ENCODE data around the gene MMP15. TPM values are rescaled to one million over a fixed set of nuclear protein-coding genes. Genes with fewer than 3 reads are reported as not detected.
A peak's percentile ranks its signal among the peaks of the same experiment; 100 is the strongest.

Gene MMP15
- total and polyA plus RNA-seq, 2 of the 13 experiments (the other 11 are each of a cell fraction or from before 2014, with no cell fraction given) = 35.2 to 44.9 TPM

DNA sequence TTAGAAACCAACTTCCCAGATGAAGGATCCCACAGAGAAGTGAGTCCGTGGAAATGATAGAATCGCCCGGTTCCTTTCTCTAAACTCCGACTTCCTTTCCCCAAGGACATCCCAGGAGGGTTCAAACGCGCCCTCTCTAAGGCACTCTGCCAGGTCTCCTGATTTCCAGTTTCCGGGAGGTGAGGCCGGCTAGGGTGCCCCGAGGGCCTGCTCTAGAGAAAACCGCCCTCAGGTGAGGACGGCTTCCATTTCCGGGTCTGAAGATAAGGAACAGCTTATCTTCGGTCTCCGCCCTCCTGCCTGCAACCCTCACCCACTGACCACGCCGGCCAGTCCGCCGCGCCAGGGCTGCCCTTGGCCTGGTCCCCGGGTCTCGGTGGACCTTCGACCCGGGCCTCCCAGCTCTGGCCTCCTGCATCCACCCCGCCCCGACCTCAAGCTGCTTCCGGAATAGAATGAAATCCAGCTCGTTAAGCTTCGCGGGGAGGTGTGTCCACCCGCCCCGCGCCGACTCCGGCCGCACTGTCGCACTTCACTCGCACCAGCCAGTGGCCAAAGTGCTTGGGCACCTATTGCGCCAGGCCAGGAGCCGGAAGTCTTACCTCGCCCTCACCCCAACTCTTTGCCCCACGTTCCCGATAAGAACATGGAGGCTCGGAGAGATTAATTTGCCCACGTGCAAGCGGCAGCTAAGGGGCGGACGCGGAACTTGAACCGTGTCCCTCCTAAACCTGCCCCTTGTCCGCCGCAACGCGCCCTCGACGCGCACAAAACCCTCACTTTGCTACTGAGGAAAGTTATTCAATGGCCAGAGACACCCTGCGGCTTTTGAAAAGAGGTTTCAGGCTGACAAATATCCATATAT lies 836 bp upstream of the MMP15 start (continued):
- peak; percentile 58; the same call in 1 of the 2 replicates for TF ChIP-seq ZNF281 (CRISPR knock-in tag; IDR thresholded peaks at IDR 0.05; ENCODE audit: borderline replicate concordance)
- peak; percentile 85 for TF ChIP-seq ASH2L (IDR thresholded peaks at IDR 0.05; ENCODE audit: insufficient read length, low read depth, low read length)
- peak; percentile 93 for TF ChIP-seq CEBPB (IDR thresholded peaks at IDR 0.05; ENCODE audit: borderline replicate concordance, low read depth, low read length)
- peak; percentile 50; the same call in 1 of the 2 replicates for TF ChIP-seq TAF1 (CRISPR knock-in tag; IDR thresholded peaks at IDR 0.05)
- no peak; the same call in 1 of the 2 replicates for TF ChIP-seq BCL3 (CRISPR knock-in tag; IDR thresholded peaks at IDR 0.05)
- TF ChIP-seq ZNF660 (CRISPR knock-in tag; IDR thresholded peaks at IDR 0.05; ENCODE audit: borderline replicate concordance, low read depth) = no peak
- no peak for TF ChIP-seq ZNF383 (CRISPR knock-in tag; IDR thresholded peaks at IDR 0.05; ENCODE audit: borderline replicate concordance)
- TF ChIP-seq, protein P1, sequence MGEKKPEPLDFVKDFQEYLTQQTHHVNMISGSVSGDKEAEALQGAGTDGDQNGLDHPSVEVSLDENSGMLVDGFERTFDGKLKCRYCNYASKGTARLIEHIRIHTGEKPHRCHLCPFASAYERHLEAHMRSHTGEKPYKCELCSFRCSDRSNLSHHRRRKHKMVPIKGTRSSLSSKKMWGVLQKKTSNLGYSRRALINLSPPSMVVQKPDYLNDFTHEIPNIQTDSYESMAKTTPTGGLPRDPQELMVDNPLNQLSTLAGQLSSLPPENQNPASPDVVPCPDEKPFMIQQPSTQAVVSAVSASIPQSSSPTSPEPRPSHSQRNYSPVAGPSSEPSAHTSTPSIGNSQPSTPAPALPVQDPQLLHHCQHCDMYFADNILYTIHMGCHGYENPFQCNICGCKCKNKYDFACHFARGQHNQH (CRISPR knock-in tag; IDR thresholded peaks at IDR 0.05) = peak; percentile 86
- no peak; the same call in 1 of the 2 replicates for TF ChIP-seq ZNF253 (CRISPR knock-in tag; IDR thresholded peaks at IDR 0.05; ENCODE audit: borderline replicate concordance)
- TF ChIP-seq BRCA1 (CRISPR knock-in tag; IDR thresholded peaks at IDR 0.05) = no peak; the same call in none of the 2 replicates
- no peak for TF ChIP-seq PBX3 (CRISPR knock-in tag; IDR thresholded peaks at IDR 0.05; ENCODE audit: borderline replicate concordance)
- no peak for TF ChIP-seq TCF12 (IDR thresholded peaks at IDR 0.05)
- peak; percentile 90 for TF ChIP-seq TCF12 (CRISPR knock-in tag; IDR thresholded peaks at IDR 0.05)
- TF ChIP-seq TMF1 (CRISPR knock-in tag; IDR thresholded peaks at IDR 0.05; ENCODE audit: low read depth) = 0 out of 2 replicates have a peak, but pooled peaks have one; percentile 26
- TF ChIP-seq, protein P2, sequence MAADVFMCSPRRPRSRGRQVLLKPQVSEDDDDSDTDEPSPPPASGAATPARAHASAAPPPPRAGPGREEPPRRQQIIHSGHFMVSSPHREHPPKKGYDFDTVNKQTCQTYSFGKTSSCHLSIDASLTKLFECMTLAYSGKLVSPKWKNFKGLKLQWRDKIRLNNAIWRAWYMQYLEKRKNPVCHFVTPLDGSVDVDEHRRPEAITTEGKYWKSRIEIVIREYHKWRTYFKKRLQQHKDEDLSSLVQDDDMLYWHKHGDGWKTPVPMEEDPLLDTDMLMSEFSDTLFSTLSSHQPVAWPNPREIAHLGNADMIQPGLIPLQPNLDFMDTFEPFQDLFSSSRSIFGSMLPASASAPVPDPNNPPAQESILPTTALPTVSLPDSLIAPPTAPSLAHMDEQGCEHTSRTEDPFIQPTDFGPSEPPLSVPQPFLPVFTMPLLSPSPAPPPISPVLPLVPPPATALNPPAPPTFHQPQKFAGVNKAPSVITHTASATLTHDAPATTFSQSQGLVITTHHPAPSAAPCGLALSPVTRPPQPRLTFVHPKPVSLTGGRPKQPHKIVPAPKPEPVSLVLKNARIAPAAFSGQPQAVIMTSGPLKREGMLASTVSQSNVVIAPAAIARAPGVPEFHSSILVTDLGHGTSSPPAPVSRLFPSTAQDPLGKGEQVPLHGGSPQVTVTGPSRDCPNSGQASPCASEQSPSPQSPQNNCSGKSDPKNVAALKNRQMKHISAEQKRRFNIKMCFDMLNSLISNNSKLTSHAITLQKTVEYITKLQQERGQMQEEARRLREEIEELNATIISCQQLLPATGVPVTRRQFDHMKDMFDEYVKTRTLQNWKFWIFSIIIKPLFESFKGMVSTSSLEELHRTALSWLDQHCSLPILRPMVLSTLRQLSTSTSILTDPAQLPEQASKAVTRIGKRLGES (CRISPR knock-in tag; IDR thresholded peaks at IDR 0.05; ENCODE audit: borderline replicate concordance) = no peak; the same call in 1 of the 2 replicates
- peak; percentile 53; the same call in 1 of the 2 replicates for TF ChIP-seq SOX5 (CRISPR knock-in tag; IDR thresholded peaks at IDR 0.05; ENCODE audit: borderline replicate concordance)
- TF ChIP-seq NFYB (CRISPR knock-in tag; IDR thresholded peaks at IDR 0.05) = peak; percentile 29; the same call in 1 of the 2 replicates
- TF ChIP-seq ZNF557 (CRISPR knock-in tag; IDR thresholded peaks at IDR 0.05) = no peak
- no peak for TF ChIP-seq RORA (CRISPR knock-in tag; IDR thresholded peaks at IDR 0.05)

Data from HepG2 (cell line).